ENCODE results near the gene DXO. TPM values are rescaled to one million over a fixed set of nuclear protein-coding genes. Genes with fewer than 3 reads are reported as not detected.

The DXO gene
- total and polyA plus RNA-seq, 5 donors from 2014 or later, result 8.4 to 47.7 (median 10.0) TPM

- H3K36me3 ChIP-seq (ENCODE audit: control insufficient read depth, insufficient read depth, low read length), result peaks cover 66% of the 10 kb centered on the region
- H3K27me3 ChIP-seq (ENCODE audit: control insufficient read depth, insufficient read depth, low read length), result no peaks in the 10 kb centered on the region
Measured at GRCh38 chr6:31961616-31962015, 10.3 kb downstream of the DXO start.

GRCh38 chr6:31958741-31959739 is 12.9 kb downstream of the DXO start, which contains the start of the genes NELFE and SKIC2:
Gene NELFE, minus strand, starts transcription at chr6:31958971. Its CDS starts 525 bp downstream, at chr6:31958446.
Gene SKIC2, plus strand, starts transcription at chr6:31959175. Its CDS starts 18 bp downstream, at chr6:31959193.
- Mint-ChIP-seq H3K9me3 (no peaks in the 10 kb centered on the region), H3K27ac (peak within 1 kb of the TSS; percentile 94 to 99 (median 99)), H3K36me3 (peaks cover 46% of the 10 kb centered on the region), H3K27me3 (no peaks in the 10 kb centered on the region), H3K4me3 (peak within 1 kb of the TSS; percentile 90 to 97 (median 94)), H3K4me1 (peaks cover 0 to 51% (median 20%) of the 10 kb centered on the region in 4 donors)
- H3K4me3 ChIP-seq (ENCODE audit: low read depth, low read length), result peak within 1 kb of the TSS; percentile 96
- H3K36me3 ChIP-seq (ENCODE audit: control insufficient read depth, insufficient read depth, low read length), result peaks cover 63% of the 10 kb centered on the region
- peaks cover 28% of the 10 kb centered on the region for H3K4me1 ChIP-seq (ENCODE audit: control insufficient read depth, insufficient read depth, low read length, poor library complexity, severe bottlenecking)
- H3K27ac ChIP-seq (ENCODE audit: insufficient read depth, low read length, poor library complexity, severe bottlenecking), result peak within 1 kb of the TSS; percentile 96
- no peaks in the 10 kb centered on the region for H3K9me3 ChIP-seq (ENCODE audit: control insufficient read depth in 2 of 2, low read length in 2 of 2)
- H3K27me3 ChIP-seq (ENCODE audit: control insufficient read depth, insufficient read depth, low read length), result no peaks in the 10 kb centered on the region
- ATAC-seq (ENCODE audit: low read depth in 2 of 2) (peak; percentile 99), DNase-seq (peak; percentile 97 to 99 (median 99))

More at GRCh38 chr6:31961616-31962015, 10.3 kb downstream of the DXO start:
- H3K27me3 Mint-ChIP-seq, result no peaks in the 10 kb centered on the region
- H3K27ac Mint-ChIP-seq, result peak overlapping the region in 2 of 3 donors; percentile 40 to 67
- peaks cover 34% of the 10 kb centered on the region for H3K36me3 Mint-ChIP-seq
- Histone ChIP-seq H3K9me3 (ENCODE audit: control insufficient read depth in 2 of 2, low read length in 2 of 2) (no peaks in the 10 kb centered on the region), H3K4me3 (ENCODE audit: low read depth, low read length) (no peak overlapping the region), H3K4me1 (ENCODE audit: control insufficient read depth, insufficient read depth, low read length, poor library complexity, severe bottlenecking) (peaks cover 28% of the 10 kb centered on the region), H3K27ac (ENCODE audit: insufficient read depth, low read length, poor library complexity, severe bottlenecking) (no peak overlapping the region)
- H3K9me3 Mint-ChIP-seq, result no peaks in the 10 kb centered on the region
- no peak for DNase-seq
- ATAC-seq (ENCODE audit: low read depth in 2 of 2), result no peak
- H3K4me3 Mint-ChIP-seq, result peak overlapping the region in 3 of 4 donors; percentile 33 to 90 (median 60)
- H3K4me1 Mint-ChIP-seq, result peaks cover 0 to 51% (median 20%) of the 10 kb centered on the region in 4 donors

GRCh38 chr6:31958412-31958740 is 13.6 kb downstream of the DXO start:
- H3K36me3 Mint-ChIP-seq, result peaks cover 48% of the 10 kb centered on the region
- H3K4me1 ChIP-seq (ENCODE audit: control insufficient read depth, insufficient read depth, low read length, poor library complexity, severe bottlenecking), result peaks cover 28% of the 10 kb centered on the region
- peak overlapping the region; percentile 96 for H3K4me3 ChIP-seq (ENCODE audit: low read depth, low read length)
- peak overlapping the region; percentile 90 to 97 (median 94) for H3K4me3 Mint-ChIP-seq
- peak overlapping the region; percentile 96 for H3K27ac ChIP-seq (ENCODE audit: insufficient read depth, low read length, poor library complexity, severe bottlenecking)
- H3K9me3 ChIP-seq (ENCODE audit: control insufficient read depth in 2 of 2, low read length in 2 of 2), result no peaks in the 10 kb centered on the region
- ATAC-seq (ENCODE audit: low read depth in 2 of 2) (no peak), DNase-seq (no peak)
- H3K4me1 Mint-ChIP-seq, result peaks cover 0 to 51% (median 20%) of the 10 kb centered on the region in 4 donors
- H3K27me3 ChIP-seq (ENCODE audit: control insufficient read depth, insufficient read depth, low read length), result no peaks in the 10 kb centered on the region
- no peaks in the 10 kb centered on the region for H3K9me3 Mint-ChIP-seq
- peak overlapping the region; percentile 94 to 99 (median 99) for H3K27ac Mint-ChIP-seq
- no peaks in the 10 kb centered on the region for H3K27me3 Mint-ChIP-seq
- H3K36me3 ChIP-seq (ENCODE audit: control insufficient read depth, insufficient read depth, low read length), result peaks cover 63% of the 10 kb centered on the region

- Histone ChIP-seq H3K4me1 (ENCODE audit: control insufficient read depth, insufficient read depth, low read length, poor library complexity, severe bottlenecking) (peaks cover 28% of the 10 kb centered on the region), H3K36me3 (ENCODE audit: control insufficient read depth, insufficient read depth, low read length) (peaks cover 55% of the 10 kb centered on the region), H3K27me3 (ENCODE audit: control insufficient read depth, insufficient read depth, low read length) (no peaks in the 10 kb centered on the region), H3K9me3 (ENCODE audit: control insufficient read depth in 2 of 2, low read length in 2 of 2) (no peaks in the 10 kb centered on the region), H3K4me3 (ENCODE audit: low read depth, low read length) (no peak overlapping the region), H3K27ac (ENCODE audit: insufficient read depth, low read length, poor library complexity, severe bottlenecking) (no peak overlapping the region)
- Mint-ChIP-seq H3K4me3 (peak overlapping the region in 1 of 4 donors; percentile 90), H3K27me3 (no peaks in the 10 kb centered on the region), H3K36me3 (peaks cover 42% of the 10 kb centered on the region), H3K27ac (peak overlapping the region in 1 of 3 donors; percentile 99), H3K9me3 (no peaks in the 10 kb centered on the region), H3K4me1 (peaks cover 0 to 49% (median 23%) of the 10 kb centered on the region in 4 donors)
- ATAC-seq (ENCODE audit: low read depth in 2 of 2) (no peak), DNase-seq (no peak)
Measured at GRCh38 chr6:31956796-31957195, 15.1 kb downstream of the DXO start.

- H3K36me3 ChIP-seq (ENCODE audit: control insufficient read depth, insufficient read depth, low read length), result peaks cover 46% of the 10 kb centered on the region
- no peak overlapping the region for H3K4me3 ChIP-seq (ENCODE audit: low read depth, low read length)
- ATAC-seq (ENCODE audit: low read depth in 2 of 2) (no peak), DNase-seq (no peak)
- no peaks in the 10 kb centered on the region for H3K27me3 Mint-ChIP-seq
- no peaks in the 10 kb centered on the region for H3K9me3 ChIP-seq (ENCODE audit: control insufficient read depth in 2 of 2, low read length in 2 of 2)
- peak overlapping the region in 1 of 4 donors; percentile 69 for H3K4me3 Mint-ChIP-seq
- peaks cover 33% of the 10 kb centered on the region for H3K36me3 Mint-ChIP-seq
- peaks cover 20% of the 10 kb centered on the region for H3K4me1 ChIP-seq (ENCODE audit: control insufficient read depth, insufficient read depth, low read length, poor library complexity, severe bottlenecking)
- no peaks in the 10 kb centered on the region for H3K27me3 ChIP-seq (ENCODE audit: control insufficient read depth, insufficient read depth, low read length)
- H3K27ac ChIP-seq (ENCODE audit: insufficient read depth, low read length, poor library complexity, severe bottlenecking), result no peak overlapping the region
- no peak overlapping the region for H3K27ac Mint-ChIP-seq
- H3K9me3 Mint-ChIP-seq, result no peaks in the 10 kb centered on the region
- peaks cover 0 to 27% (median 15%) of the 10 kb centered on the region in 4 donors for H3K4me1 Mint-ChIP-seq
Measured at GRCh38 chr6:31954511-31954910, 17.4 kb downstream of the DXO start.

GRCh38 chr6:31952890-31953289 is 19.0 kb downstream of the DXO start:
- H3K4me1 Mint-ChIP-seq, result peaks cover 0 to 16% (median 10%) of the 10 kb centered on the region in 4 donors
- ATAC-seq (ENCODE audit: low read depth in 2 of 2), result no peak
- no peak for DNase-seq
- no peaks in the 10 kb centered on the region for H3K9me3 ChIP-seq (ENCODE audit: control insufficient read depth in 2 of 2, low read length in 2 of 2)
- H3K36me3 ChIP-seq (ENCODE audit: control insufficient read depth, insufficient read depth, low read length), result peaks cover 46% of the 10 kb centered on the region
- H3K27me3 ChIP-seq (ENCODE audit: control insufficient read depth, insufficient read depth, low read length), result no peaks in the 10 kb centered on the region
- no peaks in the 10 kb centered on the region for H3K9me3 Mint-ChIP-seq
- no peak overlapping the region for H3K4me3 Mint-ChIP-seq
- H3K27ac ChIP-seq (ENCODE audit: insufficient read depth, low read length, poor library complexity, severe bottlenecking), result no peak overlapping the region
- peak overlapping the region in 2 of 3 donors; percentile 12 to 52 for H3K27ac Mint-ChIP-seq
- H3K36me3 Mint-ChIP-seq, result peaks cover 33% of the 10 kb centered on the region
- H3K4me3 ChIP-seq (ENCODE audit: low read depth, low read length), result no peak overlapping the region
- H3K27me3 Mint-ChIP-seq, result no peaks in the 10 kb centered on the region
- H3K4me1 ChIP-seq (ENCODE audit: control insufficient read depth, insufficient read depth, low read length, poor library complexity, severe bottlenecking), result peaks cover 7% of the 10 kb centered on the region

GRCh38 chr6:31952140-31952805 is 19.7 kb downstream of the DXO start:
- Histone ChIP-seq H3K4me3 (ENCODE audit: low read depth, low read length) (no peak overlapping the region), H3K9me3 (ENCODE audit: control insufficient read depth in 2 of 2, low read length in 2 of 2) (no peaks in the 10 kb centered on the region), H3K4me1 (ENCODE audit: control insufficient read depth, insufficient read depth, low read length, poor library complexity, severe bottlenecking) (peaks cover under 1% of the 10 kb centered on the region), H3K27ac (ENCODE audit: insufficient read depth, low read length, poor library complexity, severe bottlenecking) (no peak overlapping the region), H3K27me3 (ENCODE audit: control insufficient read depth, insufficient read depth, low read length) (no peaks in the 10 kb centered on the region), H3K36me3 (ENCODE audit: control insufficient read depth, insufficient read depth, low read length) (peaks cover 46% of the 10 kb centered on the region)
- Mint-ChIP-seq H3K4me3 (no peak overlapping the region), H3K27me3 (peaks cover 4% of the 10 kb centered on the region), H3K27ac (peak overlapping the region in 2 of 3 donors; percentile 25 to 52), H3K9me3 (no peaks in the 10 kb centered on the region), H3K4me1 (peaks cover 0 to 10% (median 5%) of the 10 kb centered on the region in 4 donors), H3K36me3 (peaks cover 33% of the 10 kb centered on the region)
- DNase-seq (peak in 1 of 3 donors; percentile 34), ATAC-seq (ENCODE audit: low read depth in 2 of 2) (peak in 1 of 2 donors; percentile 39)
